Uterus (tissue), 2 donors: ENCODE data around the gene SMAD6.

ENCODE experiments used
- CTCF ChIP-seq, 4 experiments: fragments of 200-600 bp in 2 of 4; fragments of 450-650 bp in 2 of 4; sonication (generic) in 2 of 4; IDR thresholded peaks; one replicate each; pipeline ENCODE4 v1.5.1; 2016 to 2019; ENCODE audit warnings: antibody characterized with exemption in 4 of 4, mild to moderate bottlenecking in 2 of 4, moderate library complexity in 1 of 4
- POLR2A ChIP-seq, 2 donors: fragments of 450-650 bp; IDR thresholded peaks; one replicate each; pipeline ENCODE4 v1.6.1; 2016; ENCODE audit warnings: antibody characterized with exemption in 2 of 2, mild to moderate bottlenecking in 1 of 2, moderate library complexity in 1 of 2

DNA sequence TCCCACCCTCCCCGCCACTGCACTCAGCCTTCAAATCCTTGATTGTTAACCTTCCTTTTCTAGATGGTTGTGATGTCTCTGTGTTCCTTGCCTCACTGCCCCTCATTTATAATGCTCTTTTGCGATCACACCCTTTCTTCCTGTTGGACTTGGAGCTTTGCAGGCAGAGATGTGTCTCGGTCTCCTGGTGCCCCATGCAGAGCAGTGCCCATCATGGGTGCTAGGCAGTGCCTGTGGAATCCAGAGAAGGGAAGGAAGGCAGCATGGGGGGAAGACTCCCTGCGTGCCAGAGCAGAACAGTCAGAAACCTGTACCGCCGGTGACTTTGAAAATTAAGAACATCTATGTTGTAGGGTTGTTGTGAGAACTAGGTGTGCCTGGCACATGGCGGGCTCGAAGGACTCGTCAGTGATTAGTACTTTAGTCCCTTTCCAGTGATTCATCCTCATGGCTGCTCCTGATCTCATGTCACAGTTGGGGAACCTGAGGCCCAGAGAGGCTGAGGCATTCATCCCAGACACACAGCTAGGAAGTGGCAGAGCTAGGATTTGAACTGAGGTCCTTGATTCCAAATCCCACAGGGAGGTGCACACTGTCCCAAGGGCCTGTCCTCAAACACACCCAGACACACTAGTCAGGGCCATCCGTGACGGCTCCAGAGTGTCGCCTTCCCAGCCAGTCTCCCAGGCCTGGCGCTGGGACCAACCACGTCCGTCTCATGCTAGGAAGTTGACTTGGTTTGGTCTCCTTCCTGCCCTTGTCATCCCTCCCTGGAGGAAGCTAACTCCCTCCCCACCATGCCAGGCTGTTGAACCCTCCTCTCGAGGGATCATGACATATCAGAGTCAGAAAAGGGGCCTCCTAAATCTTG is 58.3 kb downstream of the SMAD6 start:
- no peak for TF ChIP-seq POLR2A (IDR thresholded peaks at IDR 0.05)
- no peak for TF ChIP-seq CTCF (IDR thresholded peaks at IDR 0.05)
